Renal cortical epithelial cell (primary cell): ENCODE results near the gene CEP131. TPM values are rescaled to one million over a fixed set of nuclear protein-coding genes. Genes with fewer than 3 reads are reported as not detected.

Source experiments
- DNase-seq: peaks from one replicate; pipeline ENCODE4 v3.0.0-alpha.2; 2011; ENCODE audit warnings: low read depth
- total RNA-seq: library from RNA; depleted of rRNA; stranded (reverse); fragments of >200 nt; gene quantifications from 2 replicates; pipeline ENCODE4 v1.2.3, GENCODE V29; 2014

Gene CEP131
- total RNA-seq, 1 donor from 2014 or later: 10.7 TPM

DNA sequence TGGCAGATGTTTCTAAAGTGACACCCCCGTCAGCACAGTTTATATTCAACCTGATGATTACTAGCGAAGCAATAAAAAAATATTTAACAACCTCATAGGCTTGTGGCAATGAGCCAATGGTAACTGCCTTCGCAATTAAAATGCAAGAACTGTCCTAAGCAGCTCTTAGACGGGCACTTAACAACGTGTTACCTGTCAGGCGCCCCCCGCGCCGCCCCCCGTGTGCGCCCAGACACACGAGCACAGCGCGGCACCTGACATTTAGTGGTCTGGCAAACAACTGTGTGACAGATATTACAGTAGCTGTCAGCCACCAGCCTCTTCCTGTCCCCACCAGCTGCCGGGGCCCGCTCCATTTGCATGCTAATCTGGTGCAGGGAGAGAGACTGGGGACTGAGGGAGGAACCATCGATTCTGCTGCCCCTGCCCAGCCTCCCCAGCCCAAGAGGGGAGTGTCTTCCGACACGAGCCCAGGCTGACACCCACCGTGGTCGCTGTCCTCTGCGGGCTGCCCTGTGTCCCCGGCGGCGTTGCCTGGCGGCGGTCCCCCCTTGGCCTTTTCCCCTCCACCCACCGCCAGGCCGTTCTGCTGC is 29.0 kb upstream of the CEP131 start:
- DNase-seq: no peak

DNA sequence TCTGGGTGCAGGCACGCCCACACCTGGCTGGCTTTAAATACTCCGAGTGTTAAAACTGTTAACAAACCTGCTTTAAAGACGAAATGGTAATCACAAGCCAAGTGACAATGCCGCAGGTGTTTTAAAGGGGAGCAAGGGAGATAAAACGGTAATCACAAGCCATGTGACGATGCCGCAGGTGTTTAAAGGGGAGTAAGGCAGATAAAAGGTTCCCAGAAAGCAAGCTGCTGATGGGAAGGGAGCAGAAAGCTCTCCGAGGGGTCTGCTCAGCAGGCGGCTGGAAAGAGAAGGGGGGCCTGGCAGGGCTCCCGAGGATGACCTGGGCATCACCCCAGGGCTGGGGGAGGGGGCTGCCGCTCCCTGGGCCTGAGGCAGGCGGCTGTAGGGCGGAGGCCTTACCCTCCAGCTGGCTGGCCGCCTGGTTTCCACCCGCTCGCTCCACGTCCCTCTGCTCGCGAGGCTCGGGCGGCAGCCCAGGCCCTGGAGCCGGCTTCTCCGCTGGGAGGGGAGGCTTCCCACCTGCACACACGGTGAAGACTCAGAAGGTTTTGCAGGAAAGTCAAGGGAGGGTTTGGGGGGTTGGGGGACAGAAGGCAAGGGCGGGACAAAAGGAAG is 28.4 kb upstream of the CEP131 start:
- no peak for DNase-seq

DNA sequence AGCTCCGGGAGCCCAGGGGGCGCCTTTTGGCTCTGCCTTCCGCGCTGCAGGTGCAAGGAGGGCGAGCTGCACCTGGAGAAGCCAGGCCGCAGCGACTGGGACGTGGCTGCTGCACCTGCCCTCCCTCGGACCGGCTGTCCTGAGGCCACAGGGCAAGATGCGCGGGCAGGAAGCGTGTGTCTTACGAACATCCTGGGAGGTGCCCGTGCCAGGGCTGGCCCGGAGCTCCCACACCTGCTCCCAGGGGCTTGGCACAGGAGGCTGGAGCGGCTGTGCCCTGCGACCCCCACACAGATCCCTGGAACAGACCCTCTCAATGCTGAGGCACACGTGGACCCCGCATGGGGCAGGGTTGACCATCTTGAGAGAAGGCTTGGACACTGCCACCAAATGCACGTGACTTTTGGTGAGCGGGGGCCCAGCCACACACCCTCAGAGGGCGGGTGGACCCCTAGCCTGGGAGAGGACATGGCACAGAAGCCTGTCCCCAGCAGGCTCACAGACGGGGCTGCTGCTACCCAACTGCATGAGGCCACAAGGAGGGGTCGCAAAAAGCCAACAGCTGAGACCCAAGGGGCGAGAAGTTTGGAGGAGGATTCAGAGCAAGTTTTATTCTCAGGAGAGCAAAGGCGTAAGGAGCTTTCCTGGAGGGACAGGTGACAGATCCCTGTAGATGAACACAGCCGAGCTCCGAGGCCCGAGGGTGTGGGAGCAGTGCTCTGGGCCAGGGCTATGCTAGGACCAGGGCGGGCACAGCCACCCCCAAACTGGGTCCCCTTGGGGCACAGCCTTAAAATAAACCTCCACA is 27.7 kb upstream of the CEP131 start:
- DNase-seq: no peak

DNA sequence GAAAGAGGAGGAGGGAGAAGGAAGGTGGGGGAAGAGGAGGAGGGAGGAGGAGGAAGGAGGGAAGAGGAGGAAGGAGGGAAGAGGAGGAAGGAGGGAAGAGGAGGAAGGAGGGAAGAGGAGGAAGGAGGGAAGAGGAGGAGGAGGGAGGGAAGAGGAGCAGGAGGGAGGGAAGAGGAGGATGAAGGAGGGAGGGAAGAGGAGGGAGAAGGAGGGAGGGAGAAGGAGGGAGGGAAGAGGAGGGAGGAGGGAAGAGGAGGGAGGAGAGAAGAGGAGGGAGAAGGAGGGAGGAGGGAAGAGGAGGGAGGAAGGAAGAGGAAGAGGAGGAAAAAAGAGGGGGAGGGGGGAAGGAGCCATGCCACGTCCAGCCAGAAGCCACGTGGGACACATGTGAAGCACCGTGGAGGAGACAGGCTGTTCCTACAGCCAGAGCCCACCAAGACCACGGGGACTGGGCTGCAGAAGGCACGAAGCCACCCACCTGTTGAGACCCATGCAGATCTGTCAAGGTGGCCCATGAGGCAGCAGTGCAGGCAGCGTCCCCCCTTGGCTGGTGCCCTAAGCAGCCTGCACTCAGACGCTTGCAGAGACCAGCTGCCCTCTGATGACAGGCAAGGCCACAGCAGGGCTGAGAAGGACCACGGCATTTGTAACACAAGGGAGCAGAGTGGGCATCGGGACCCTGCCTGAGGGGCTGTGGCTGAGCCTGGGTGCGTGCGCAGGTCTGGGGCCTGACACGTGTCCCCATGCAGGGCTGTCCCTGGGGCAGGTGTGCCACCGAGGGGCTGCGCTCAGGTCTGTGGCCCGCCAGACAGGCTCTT is 26.7 kb upstream of the CEP131 start:
- no peak for DNase-seq

DNA sequence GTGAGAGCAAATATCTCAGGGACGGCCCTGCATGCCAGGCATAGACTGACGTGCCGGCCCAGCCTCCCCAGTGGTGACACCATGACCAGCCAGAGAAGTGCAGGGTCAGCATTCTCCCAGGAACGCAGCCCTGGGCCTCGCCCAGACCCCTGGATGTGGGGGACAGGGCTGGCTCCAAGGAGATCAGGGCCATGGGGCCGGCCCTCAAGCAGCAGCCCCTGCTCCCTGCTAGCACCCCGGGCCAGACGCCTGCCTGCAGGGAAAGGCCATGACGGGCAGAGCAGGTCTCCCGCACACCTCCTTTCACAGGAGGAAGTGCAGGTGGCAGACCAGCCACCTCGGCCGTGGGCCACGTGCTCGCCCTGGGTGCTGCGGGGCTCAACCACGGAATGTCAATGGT is 25.9 kb upstream of the CEP131 start:
- DNase-seq: no peak

DNA sequence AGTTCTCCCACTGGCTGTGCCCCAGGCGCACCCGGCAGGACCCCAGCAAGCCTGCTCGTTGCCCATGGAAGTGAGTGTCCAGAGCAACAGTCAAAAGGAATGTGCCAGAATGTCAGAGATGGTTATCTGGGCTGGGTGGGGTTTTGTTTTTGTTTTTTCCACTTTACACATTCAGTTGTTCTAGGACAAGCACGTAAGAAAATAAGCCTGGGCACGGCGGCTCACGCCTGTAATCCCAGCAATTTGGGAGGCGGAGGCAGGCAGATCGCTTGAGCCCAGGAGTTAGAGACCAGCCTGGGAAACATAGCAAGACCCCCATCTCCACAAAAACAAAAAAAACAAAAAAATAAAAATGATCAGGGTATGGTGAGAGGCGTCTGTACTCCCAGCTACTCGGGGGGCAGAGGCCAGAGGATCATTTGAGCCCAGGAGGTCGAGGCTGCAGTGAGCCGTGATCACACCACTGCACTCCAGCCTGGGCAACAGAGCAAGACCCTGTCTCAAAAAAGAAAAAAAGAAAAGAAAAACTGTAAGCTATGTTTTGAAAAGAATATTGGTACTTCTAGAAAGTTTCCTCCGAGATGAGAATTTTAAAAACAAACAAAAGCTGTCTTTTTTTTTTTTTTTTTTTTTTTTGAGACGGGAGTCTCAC is 24.7 kb upstream of the CEP131 start:
- no peak for DNase-seq

DNA sequence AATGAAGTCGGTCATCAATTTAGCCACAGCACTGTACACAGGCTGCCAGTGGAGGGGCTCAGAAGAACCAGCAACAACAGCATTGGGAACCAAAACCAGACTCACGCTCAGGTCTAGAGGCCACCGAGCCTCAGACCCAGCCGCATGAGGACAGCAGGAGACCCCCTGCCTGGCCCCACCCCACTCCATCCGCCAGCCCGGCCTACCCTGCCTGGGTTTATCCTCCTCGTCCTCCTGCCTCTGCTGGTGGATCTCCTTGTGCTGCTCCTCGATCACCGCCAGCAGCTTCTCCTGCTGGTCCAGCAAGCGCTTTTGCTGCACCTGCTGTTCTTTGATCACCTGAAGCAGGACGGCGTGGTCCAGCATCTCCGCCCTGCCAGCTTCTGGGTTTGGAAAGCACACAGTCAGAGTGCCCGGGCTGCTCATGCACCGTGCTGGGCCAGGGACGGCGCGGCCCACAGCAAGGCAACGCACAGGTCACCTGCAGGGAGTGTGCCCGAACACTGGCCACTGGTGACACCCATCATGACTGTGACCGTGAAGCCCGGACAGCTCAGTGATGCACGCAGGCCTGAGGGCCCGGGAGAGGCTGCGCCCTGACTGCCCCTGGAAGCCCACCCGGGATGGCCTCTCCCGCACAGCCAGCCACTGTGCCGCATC is 24.0 kb upstream of the CEP131 start:
- no peak for DNase-seq

DNA sequence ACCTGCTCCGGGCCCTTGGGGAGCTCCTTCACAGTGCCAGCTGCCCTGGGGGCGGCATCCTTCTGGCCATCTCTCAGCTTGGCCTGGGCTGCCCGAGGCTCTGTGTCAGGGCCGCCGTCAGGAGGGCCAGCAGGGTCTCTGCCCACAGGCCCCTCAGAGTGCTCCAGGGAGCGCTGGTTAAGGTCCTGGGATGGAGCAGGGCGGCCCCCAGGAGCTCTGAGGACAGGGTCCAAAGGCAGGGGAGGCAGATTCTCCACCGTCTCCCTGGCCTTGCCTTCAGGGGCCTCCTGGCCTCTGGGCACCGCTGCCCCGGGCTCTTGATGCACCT is 23.5 kb upstream of the CEP131 start:
- no peak for DNase-seq

DNA sequence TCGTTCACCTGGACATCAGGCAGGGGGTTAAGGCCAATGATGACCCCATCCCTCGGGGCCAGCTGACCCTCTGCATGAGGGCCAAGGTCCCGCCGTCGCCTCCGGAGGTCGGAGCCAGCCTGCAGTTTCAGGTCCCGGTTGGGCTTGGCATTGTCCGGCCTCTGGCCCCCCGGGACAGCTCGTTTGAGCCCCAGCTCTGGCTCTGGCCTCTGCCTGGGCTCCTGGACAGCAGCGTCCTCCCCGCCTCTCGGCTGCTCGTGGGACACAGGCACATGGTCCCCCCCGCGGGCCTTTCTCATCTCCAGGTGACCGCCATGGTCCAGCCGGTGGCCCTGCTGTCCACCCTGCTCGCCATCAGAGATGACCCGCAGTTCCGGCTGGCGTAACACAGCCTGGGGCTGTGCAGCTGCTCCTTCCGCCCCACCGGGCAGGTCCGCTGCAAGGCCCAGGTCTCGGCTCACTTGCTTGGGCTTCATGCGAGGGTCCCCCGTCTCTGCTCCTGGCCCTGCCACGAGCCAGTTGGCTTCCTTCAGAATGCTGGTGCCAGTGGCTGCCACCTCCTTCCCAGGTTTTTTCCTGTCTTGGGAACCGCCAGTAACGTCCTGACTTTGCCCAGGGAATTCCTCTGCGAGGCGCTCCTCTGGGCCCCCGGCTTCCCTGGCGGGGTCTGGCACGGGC is 23.0 kb upstream of the CEP131 start:
- no peak for DNase-seq

DNA sequence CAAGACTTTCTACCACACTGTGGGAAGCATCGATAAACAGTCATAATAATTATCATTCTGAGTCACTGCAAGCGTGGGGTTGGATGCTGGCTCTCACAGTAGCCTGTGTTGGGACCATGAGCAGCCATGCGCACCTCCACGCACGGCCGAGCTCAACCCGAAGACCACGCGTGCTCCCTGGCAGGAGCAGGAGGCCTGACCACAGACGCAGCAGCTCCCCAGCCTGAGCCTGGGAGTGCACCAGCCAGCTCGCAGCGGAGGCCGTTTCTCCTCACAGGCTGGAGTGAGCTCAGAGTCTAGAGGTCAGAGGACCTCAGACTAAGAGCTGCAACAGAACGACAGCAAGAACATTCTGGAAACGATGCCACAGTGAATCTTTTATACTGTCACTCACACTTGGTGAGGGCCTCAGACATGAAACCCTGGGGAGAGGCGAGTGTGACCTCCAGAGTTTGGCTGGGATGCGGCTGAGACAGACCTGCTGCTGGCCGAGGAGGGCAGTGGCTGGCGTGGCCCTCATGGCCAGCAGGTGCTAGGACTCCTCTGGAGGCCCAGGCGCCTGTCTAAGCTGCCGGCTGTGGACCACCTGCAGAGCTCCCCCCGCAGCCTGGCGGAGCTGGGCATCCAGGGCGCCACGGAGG is 22.4 kb upstream of the CEP131 start:
- DNase-seq: peak; percentile 84

DNA sequence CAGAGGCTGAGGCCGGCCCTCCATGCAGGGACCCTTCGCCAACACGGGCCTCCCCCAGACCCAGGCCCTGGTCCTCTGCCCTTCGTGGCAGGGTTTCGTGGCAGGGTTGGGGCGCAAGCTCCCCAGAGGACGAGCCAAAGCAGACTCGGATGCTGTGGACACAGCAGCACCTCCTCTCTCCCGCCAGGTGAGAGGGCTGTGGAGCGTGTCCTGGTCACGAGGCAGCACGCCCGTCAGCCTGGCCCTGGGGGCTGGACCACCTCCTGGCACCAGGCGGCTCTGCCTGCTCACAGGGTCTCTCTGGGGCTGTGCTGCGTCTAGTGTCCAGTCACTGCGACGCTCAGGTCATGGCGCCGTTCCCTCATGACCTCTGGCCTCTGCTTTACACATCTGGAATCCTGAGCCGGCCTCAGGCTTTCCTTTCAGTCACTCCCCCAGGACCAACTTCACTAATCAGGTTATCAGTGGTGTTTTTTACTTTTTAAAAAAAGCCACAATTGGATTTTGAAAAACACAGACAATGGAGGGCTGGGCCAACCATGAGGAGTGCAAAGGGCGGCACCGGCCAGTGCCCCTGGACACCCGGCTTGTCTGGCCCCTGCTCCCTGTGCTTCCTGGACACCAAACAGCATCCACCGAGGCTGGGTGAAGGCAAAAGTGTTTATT is 21.7 kb upstream of the CEP131 start:
- no peak for DNase-seq

DNA sequence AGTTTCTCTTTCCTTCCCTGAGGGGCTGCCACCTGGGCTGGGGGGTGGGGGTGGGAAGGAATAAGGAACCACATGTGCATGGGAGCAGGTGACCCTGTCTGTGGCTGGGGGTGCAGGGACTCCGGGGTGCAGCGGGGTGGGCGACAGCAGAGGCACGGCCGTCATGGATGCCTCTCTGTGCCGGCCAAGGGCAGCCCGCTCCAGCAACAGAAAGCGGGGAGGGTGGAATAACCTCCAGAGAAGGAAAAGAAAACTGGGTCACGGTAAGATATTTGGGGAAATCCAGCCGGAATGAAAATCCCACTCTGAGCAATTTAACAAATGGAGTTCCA is 20.5 kb upstream of the CEP131 start:
- DNase-seq: no peak

DNA sequence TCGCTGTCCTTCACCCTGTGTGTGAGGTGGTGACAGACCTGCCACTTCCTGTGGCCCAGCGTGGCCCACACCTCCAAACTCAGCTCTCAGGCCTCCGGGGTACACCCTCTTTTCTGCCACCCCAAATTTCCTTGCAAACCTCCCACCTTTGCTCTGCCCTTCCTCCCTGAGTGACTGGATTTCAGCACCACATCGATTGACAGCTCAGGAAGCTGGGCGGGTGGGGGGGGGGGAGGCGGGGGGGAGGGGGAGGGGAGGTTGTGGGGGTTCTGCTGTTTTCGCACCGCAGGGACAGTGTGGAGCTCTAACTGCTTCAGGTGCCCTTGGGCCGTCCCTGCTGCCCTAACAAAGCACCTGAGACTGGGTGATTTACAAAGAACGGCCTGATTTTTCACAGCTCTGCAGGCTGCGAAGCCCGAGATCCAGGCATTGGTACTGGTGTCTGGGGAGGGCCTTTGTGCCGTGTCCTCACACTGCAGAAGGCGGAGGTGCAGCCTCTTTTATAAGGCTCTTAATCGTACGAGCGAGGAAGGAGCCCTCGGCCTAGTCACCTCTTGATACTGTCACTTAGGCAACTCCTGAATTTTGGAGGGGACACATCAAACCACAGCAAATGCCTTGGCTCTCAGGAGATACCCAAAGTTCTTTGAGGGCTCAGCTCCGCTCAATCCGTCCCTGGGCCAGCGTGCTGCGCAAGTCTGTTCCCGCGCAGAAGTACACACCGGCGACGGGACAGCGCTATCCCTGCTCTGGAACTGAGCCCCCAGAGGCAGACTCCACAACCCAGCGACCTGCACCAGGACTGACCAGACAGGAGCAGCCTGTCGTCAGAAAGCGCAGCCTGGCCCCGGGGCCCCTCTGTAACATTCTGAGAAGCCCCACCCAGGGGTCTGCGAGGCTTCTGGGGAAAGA is 19.9 kb upstream of the CEP131 start:
- no peak for DNase-seq

DNA sequence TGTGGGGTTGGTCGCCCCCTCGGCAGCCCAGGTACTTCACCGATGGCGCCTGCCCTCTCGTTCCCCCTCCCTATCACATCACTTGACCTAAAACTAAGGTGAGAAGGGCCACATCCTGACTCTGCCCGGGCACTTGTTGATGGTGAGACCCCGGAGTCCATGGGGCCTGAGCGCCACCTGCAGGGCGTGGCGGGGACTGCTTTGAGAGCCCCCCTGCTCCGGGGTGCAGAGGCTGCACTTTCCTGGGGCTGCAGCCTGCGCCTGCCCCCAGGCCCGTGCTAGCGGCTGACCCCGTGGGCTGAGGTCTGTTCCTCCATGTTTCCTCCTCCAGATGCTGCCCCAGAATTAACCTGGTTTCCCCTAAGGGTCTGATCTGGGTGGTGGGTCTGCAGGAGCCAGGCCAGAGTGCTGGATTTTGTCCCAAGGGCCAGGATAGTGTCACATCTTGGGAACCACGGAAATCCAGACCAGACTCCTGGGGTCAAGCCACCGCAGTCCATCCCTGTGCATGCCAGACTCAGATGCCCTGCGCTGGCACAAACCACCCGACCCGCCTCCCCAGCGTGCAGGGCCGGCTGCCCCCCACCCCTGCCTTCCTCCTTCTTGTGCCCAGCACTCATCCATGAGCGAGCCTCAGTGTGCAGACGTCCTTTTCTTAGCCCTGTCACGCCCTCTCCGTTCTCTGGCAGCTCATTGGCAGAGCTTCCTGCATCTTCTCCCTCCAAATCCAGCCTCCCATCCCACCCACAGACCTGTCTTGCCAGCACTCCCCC is 19.1 kb upstream of the CEP131 start:
- DNase-seq: no peak

DNA sequence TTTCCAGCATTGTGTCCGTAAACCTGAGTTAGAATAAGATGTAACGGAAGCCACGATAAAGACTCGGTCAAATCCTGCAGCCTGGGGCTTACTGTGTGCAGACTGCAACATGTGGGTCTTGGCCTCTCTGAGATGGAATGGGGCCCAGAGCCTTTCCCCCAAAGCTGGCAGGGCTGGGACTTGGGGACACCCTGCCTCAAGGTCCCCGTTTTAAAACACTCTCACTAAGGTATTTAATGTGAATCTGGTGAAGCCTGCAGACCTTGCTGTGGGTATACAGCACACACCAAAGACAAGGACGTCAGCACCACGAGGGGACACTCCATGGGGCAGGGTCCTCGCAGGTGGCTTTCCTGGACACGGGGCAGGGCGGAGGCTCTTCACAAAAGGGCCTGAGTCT is 18.4 kb upstream of the CEP131 start:
- DNase-seq: no peak

DNA sequence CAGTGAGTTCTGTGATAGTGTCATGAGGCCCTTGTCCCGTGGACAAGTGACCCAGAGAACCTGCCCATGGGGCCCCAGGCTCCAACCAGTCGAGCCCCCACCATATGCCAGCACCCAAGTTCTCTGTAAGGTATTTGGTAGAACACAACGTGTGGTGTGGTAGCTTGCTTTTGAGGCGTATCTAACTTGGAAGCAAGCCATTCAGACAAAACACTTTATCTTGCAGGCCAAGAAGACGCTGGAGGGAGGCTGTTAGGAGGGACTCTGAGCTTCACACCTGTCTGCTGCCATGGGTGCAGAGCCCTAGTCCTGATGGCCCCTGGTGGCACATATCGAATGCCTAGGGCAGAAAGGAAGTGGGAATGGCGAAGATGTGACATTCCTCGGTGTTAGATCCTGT is 18.0 kb upstream of the CEP131 start:
- DNase-seq: no peak

DNA sequence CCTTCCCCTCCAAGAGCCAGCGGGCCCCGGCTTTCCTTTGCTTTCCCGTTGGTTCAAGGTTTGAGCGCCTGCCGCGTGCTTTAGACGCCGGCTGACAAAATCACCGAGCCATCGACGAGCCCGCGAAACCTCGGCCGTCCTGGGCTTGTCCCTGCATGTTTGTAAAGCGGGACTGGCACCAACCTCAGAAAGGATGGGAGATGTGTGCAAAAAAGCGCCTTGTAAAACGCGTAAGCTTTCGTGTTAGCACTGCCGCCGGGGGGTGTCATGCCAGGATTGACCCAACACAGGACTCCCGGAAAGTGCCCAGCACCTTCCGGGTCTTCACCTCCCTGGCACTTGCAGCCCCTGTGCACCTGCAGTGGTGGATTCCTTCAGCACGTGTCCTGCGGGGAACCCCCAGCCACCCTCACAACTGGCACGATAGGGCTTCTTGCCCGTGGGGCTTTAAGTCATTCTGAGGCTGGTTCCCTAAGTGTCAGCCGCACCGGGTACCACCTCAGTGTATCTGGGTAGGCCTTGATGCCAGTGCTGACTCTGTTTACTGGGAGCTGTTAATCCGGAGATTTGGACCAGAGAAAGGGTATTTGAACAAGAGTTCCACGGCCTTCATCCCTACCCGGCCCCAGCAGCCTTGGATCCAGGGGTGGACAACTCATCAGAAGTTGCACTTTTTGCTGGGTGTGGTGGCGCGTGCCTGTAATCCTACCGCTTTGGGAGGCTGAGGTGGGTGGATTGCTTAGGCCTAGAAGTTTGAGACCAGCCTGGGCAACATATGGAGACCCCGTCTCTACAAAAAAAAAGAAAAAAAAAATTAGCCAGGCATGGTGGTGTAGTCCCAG is 17.2 kb upstream of the CEP131 start:
- no peak for DNase-seq
